ENCODE measurements around the gene GALNT15.

GALNT15 gene

GRCh38 chr3:16264174-16264707 is 89.8 kb downstream of the GALNT15 start:
- peaks cover 7% of the 10 kb centered on the region for H3K36me3 ChIP-seq (ENCODE audit: insufficient read depth, low read length)
- peak overlapping the region; percentile 94 for H2AFZ ChIP-seq (ENCODE audit: low read length, unreplicated experiment)
- H3K79me2 ChIP-seq (ENCODE audit: control insufficient read depth, insufficient read depth, low read length, unreplicated experiment), result peaks cover 66% of the 10 kb centered on the region
- peak overlapping the region; percentile 85 for H3K27ac ChIP-seq (ENCODE audit: low read depth, low read length)
- peak overlapping the region; percentile 100 for H3K4me3 ChIP-seq (ENCODE audit: low read depth, low read length)
- H3K27me3 ChIP-seq (ENCODE audit: insufficient read depth, low read length), result no peaks in the 10 kb centered on the region
- H3K4me1 ChIP-seq (ENCODE audit: control insufficient read depth, insufficient read depth, low read length, unreplicated experiment), result peaks cover 29% of the 10 kb centered on the region

GRCh38 chr3:16264708-16265454 is 90.4 kb downstream of the GALNT15 start, which contains the start of the genes DPH3 and OXNAD1:
DPH3 (minus strand) TSS chr3:16264943; CDS start chr3:16264876, 67 bp downstream.
OXNAD1 (plus strand) TSS chr3:16265212; CDS start chr3:16270953, 5,741 bp downstream.
- H3K27me3 ChIP-seq (ENCODE audit: insufficient read depth, low read length), result no peaks in the 10 kb centered on the region
- peak within 1 kb of the TSS; percentile 85 for H3K27ac ChIP-seq (ENCODE audit: low read depth, low read length)
- peaks cover 6% of the 10 kb centered on the region for H3K36me3 ChIP-seq (ENCODE audit: insufficient read depth, low read length)
- peaks cover 29% of the 10 kb centered on the region for H3K4me1 ChIP-seq (ENCODE audit: control insufficient read depth, insufficient read depth, low read length, unreplicated experiment)
- H2AFZ ChIP-seq (ENCODE audit: low read length, unreplicated experiment), result peak within 1 kb of the TSS; percentile 94
- H3K4me3 ChIP-seq (ENCODE audit: low read depth, low read length), result peak within 1 kb of the TSS; percentile 100
- H3K79me2 ChIP-seq (ENCODE audit: control insufficient read depth, insufficient read depth, low read length, unreplicated experiment), result peaks cover 66% of the 10 kb centered on the region

GRCh38 chr3:16265455-16265786 is 90.9 kb downstream of the GALNT15 start:
- 0 out of 2 replicates have a peak, but pooled peaks cover under 1% of the 10 kb centered on the region for H3K36me3 ChIP-seq (ENCODE audit: insufficient read depth, low read length)
- peaks cover 29% of the 10 kb centered on the region for H3K4me1 ChIP-seq (ENCODE audit: control insufficient read depth, insufficient read depth, low read length, unreplicated experiment)
- peak overlapping the region; percentile 56 for H3K27ac ChIP-seq (ENCODE audit: low read depth, low read length)
- no peaks in the 10 kb centered on the region for H3K27me3 ChIP-seq (ENCODE audit: insufficient read depth, low read length)
- peak overlapping the region; percentile 58 for H2AFZ ChIP-seq (ENCODE audit: low read length, unreplicated experiment)
- H3K4me3 ChIP-seq (ENCODE audit: low read depth, low read length), result peak overlapping the region; percentile 100
- peaks cover 66% of the 10 kb centered on the region for H3K79me2 ChIP-seq (ENCODE audit: control insufficient read depth, insufficient read depth, low read length, unreplicated experiment)

GRCh38 chr3:16266714-16267113 is 92.2 kb downstream of the GALNT15 start:
- no peak overlapping the region for H3K27ac ChIP-seq (ENCODE audit: low read depth, low read length)
- H3K27me3 ChIP-seq (ENCODE audit: insufficient read depth, low read length), result no peaks in the 10 kb centered on the region
- peaks cover 59% of the 10 kb centered on the region for H3K79me2 ChIP-seq (ENCODE audit: control insufficient read depth, insufficient read depth, low read length, unreplicated experiment)
- H2AFZ ChIP-seq (ENCODE audit: low read length, unreplicated experiment), result no peak overlapping the region
- H3K4me1 ChIP-seq (ENCODE audit: control insufficient read depth, insufficient read depth, low read length, unreplicated experiment), result peaks cover 29% of the 10 kb centered on the region
- H3K36me3 ChIP-seq (ENCODE audit: insufficient read depth, low read length), result 0 out of 2 replicates have a peak, but pooled peaks cover 2% of the 10 kb centered on the region
- peak overlapping the region; percentile 100 for H3K4me3 ChIP-seq (ENCODE audit: low read depth, low read length)

GRCh38 chr3:16270855-16271254 is 96.4 kb downstream of the GALNT15 start:
- Histone ChIP-seq H3K4me3 (ENCODE audit: low read depth, low read length) (no peak overlapping the region), H3K4me1 (ENCODE audit: control insufficient read depth, insufficient read depth, low read length, unreplicated experiment) (peaks cover 17% of the 10 kb centered on the region), H3K27ac (ENCODE audit: low read depth, low read length) (no peak overlapping the region), H2AFZ (ENCODE audit: low read length, unreplicated experiment) (no peak overlapping the region), H3K36me3 (ENCODE audit: insufficient read depth, low read length) (0 out of 2 replicates have a peak, but pooled peaks cover 7% of the 10 kb centered on the region), H3K27me3 (ENCODE audit: insufficient read depth, low read length) (no peaks in the 10 kb centered on the region), H3K79me2 (ENCODE audit: control insufficient read depth, insufficient read depth, low read length, unreplicated experiment) (peaks cover 22% of the 10 kb centered on the region)

- Histone ChIP-seq H3K4me1 (ENCODE audit: control insufficient read depth, insufficient read depth, low read length, unreplicated experiment) (no peaks in the 10 kb centered on the region), H3K4me3 (ENCODE audit: low read depth, low read length) (no peak overlapping the region), H2AFZ (ENCODE audit: low read length, unreplicated experiment) (no peak overlapping the region), H3K27ac (ENCODE audit: low read depth, low read length) (no peak overlapping the region), H3K27me3 (ENCODE audit: insufficient read depth, low read length) (no peaks in the 10 kb centered on the region), H3K79me2 (ENCODE audit: control insufficient read depth, insufficient read depth, low read length, unreplicated experiment) (peaks cover 7% of the 10 kb centered on the region), H3K36me3 (ENCODE audit: insufficient read depth, low read length) (peaks cover 7% of the 10 kb centered on the region; the same call in 1 of the 2 replicates)
Observed at GRCh38 chr3:16272588-16272987, 98.1 kb downstream of the GALNT15 start.

GRCh38 chr3:16273867-16274266 is 99.4 kb downstream of the GALNT15 start:
- peaks cover 7% of the 10 kb centered on the region; the same call in 1 of the 2 replicates for H3K36me3 ChIP-seq (ENCODE audit: insufficient read depth, low read length)
- H3K27ac ChIP-seq (ENCODE audit: low read depth, low read length), result no peak overlapping the region
- H3K79me2 ChIP-seq (ENCODE audit: control insufficient read depth, insufficient read depth, low read length, unreplicated experiment), result peaks cover under 1% of the 10 kb centered on the region
- no peak overlapping the region for H3K4me3 ChIP-seq (ENCODE audit: low read depth, low read length)
- no peaks in the 10 kb centered on the region for H3K27me3 ChIP-seq (ENCODE audit: insufficient read depth, low read length)
- no peak overlapping the region for H2AFZ ChIP-seq (ENCODE audit: low read length, unreplicated experiment)
- no peaks in the 10 kb centered on the region for H3K4me1 ChIP-seq (ENCODE audit: control insufficient read depth, insufficient read depth, low read length, unreplicated experiment)

GRCh38 chr3:16277471-16277870 is 103.0 kb downstream of the GALNT15 start:
- no peak overlapping the region for H3K27ac ChIP-seq (ENCODE audit: low read depth, low read length)
- no peaks in the 10 kb centered on the region for H3K4me1 ChIP-seq (ENCODE audit: control insufficient read depth, insufficient read depth, low read length, unreplicated experiment)
- H3K79me2 ChIP-seq (ENCODE audit: control insufficient read depth, insufficient read depth, low read length, unreplicated experiment), result no peaks in the 10 kb centered on the region
- no peaks in the 10 kb centered on the region for H3K27me3 ChIP-seq (ENCODE audit: insufficient read depth, low read length)
- no peak overlapping the region for H3K4me3 ChIP-seq (ENCODE audit: low read depth, low read length)
- no peak overlapping the region for H2AFZ ChIP-seq (ENCODE audit: low read length, unreplicated experiment)
- H3K36me3 ChIP-seq (ENCODE audit: insufficient read depth, low read length), result no peaks in the 10 kb centered on the region; the same call in 1 of the 2 replicates

- H3K27ac ChIP-seq (ENCODE audit: low read depth, low read length), result no peak overlapping the region
- H3K36me3 ChIP-seq (ENCODE audit: insufficient read depth, low read length), result no peaks in the 10 kb centered on the region; the same call in 1 of the 2 replicates
- H3K27me3 ChIP-seq (ENCODE audit: insufficient read depth, low read length), result no peaks in the 10 kb centered on the region
- no peak overlapping the region for H2AFZ ChIP-seq (ENCODE audit: low read length, unreplicated experiment)
- no peaks in the 10 kb centered on the region for H3K79me2 ChIP-seq (ENCODE audit: control insufficient read depth, insufficient read depth, low read length, unreplicated experiment)
- no peak overlapping the region for H3K4me3 ChIP-seq (ENCODE audit: low read depth, low read length)
- no peaks in the 10 kb centered on the region for H3K4me1 ChIP-seq (ENCODE audit: control insufficient read depth, insufficient read depth, low read length, unreplicated experiment)
Observed at GRCh38 chr3:16279010-16279801, 104.7 kb downstream of the GALNT15 start.

GRCh38 chr3:16280671-16281070 is 106.2 kb downstream of the GALNT15 start:
- Histone ChIP-seq H3K4me3 (ENCODE audit: low read depth, low read length) (no peak overlapping the region), H2AFZ (ENCODE audit: low read length, unreplicated experiment) (no peak overlapping the region), H3K79me2 (ENCODE audit: control insufficient read depth, insufficient read depth, low read length, unreplicated experiment) (no peaks in the 10 kb centered on the region), H3K4me1 (ENCODE audit: control insufficient read depth, insufficient read depth, low read length, unreplicated experiment) (no peaks in the 10 kb centered on the region), H3K36me3 (ENCODE audit: insufficient read depth, low read length) (no peaks in the 10 kb centered on the region; the same call in 1 of the 2 replicates), H3K27me3 (ENCODE audit: insufficient read depth, low read length) (no peaks in the 10 kb centered on the region), H3K27ac (ENCODE audit: low read depth, low read length) (no peak overlapping the region)
